ENCODE results near the gene ZNF750. TPM values are rescaled to one million over a fixed set of nuclear protein-coding genes. Genes with fewer than 3 reads are reported as not detected.
"Not testable (repeated sequence)": the region's sequence is repeated elsewhere in the genome, so short reads cannot be mapped to it uniquely, and the experiment has no call there.

Gene ZNF750
- polyA plus RNA-seq, 12 donors = 0.10 to 38.6 (median 0.24) TPM; not detected in 2

- no peak for DNase-seq
Observed at GRCh38 chr17:82795615-82796014, 44.2 kb downstream of the ZNF750 start.

- DNase-seq = peak; percentile 69
Observed at GRCh38 chr17:82794781-82795482, 44.9 kb downstream of the ZNF750 start.

GRCh38 chr17:82793974-82794630 lies 45.7 kb downstream of the ZNF750 start:
- no peak for DNase-seq

- DNase-seq = no peak
Observed at GRCh38 chr17:82791532-82791931, 48.3 kb downstream of the ZNF750 start.

GRCh38 chr17:82790391-82790790 lies 49.4 kb downstream of the ZNF750 start:
- no peak for DNase-seq

- DNase-seq = no peak
Observed at GRCh38 chr17:82789806-82790205, 50.0 kb downstream of the ZNF750 start.

- DNase-seq = no peak
Observed at GRCh38 chr17:82789051-82789592, 50.7 kb downstream of the ZNF750 start.

- no peak for DNase-seq
Observed at GRCh38 chr17:82788206-82789001, 51.4 kb downstream of the ZNF750 start.

GRCh38 chr17:82787081-82787848 lies 52.6 kb downstream of the ZNF750 start:
- DNase-seq = no peak

GRCh38 chr17:82786427-82786826 lies 53.4 kb downstream of the ZNF750 start:
- no peak for DNase-seq

- DNase-seq = not testable (repeated sequence)
Observed at GRCh38 chr17:82785581-82785980, 54.2 kb downstream of the ZNF750 start.

- no peak for DNase-seq
Observed at GRCh38 chr17:82783498-82783897, 56.3 kb downstream of the ZNF750 start.

- DNase-seq = no peak
Observed at GRCh38 chr17:82782657-82783207, 57.1 kb downstream of the ZNF750 start.

- DNase-seq = peak; percentile 89
Observed at GRCh38 chr17:82781894-82782274, 57.9 kb downstream of the ZNF750 start.

GRCh38 chr17:82780971-82781893 lies 58.6 kb downstream of the ZNF750 start:
- DNase-seq = no peak

GRCh38 chr17:82780195-82780594 lies 59.6 kb downstream of the ZNF750 start:
- no peak for DNase-seq

- no peak for DNase-seq
Observed at GRCh38 chr17:82779541-82779940, 60.3 kb downstream of the ZNF750 start.
